Measurements from ENCODE around the gene SLC25A6.
"Not testable (repeated sequence)": the region's sequence is repeated elsewhere in the genome, so short reads cannot be mapped to it uniquely, and the experiment has no call there.

The SLC25A6 gene

GRCh38 chrX:1380672-1381233 is 11.2 kb downstream of the SLC25A6 start:
- Histone ChIP-seq H3K4me3 (ENCODE audit: low read depth, low read length) (no peak overlapping the region), H3K36me3 (ENCODE audit: control insufficient read depth in 1 of 2, insufficient read depth in 2 of 2, low read length in 2 of 2) (peaks cover 16 to 18% of the 10 kb centered on the region in 2 experiments), H2BK120ac (ENCODE audit: insufficient read depth, low read length, poor library complexity) (no peak overlapping the region), H3K4me2 (ENCODE audit: low read length) (no peak overlapping the region), H4K91ac (ENCODE audit: low read depth, low read length) (no peak overlapping the region), H4K8ac (ENCODE audit: low read depth, low read length) (no peak overlapping the region), H4K12ac (ENCODE audit: low read depth, low read length) (no peak overlapping the region), H3K14ac (ENCODE audit: low read length) (no peak overlapping the region), H3K18ac (ENCODE audit: low read length) (no peak overlapping the region), H3K79me2 (ENCODE audit: control insufficient read depth, insufficient read depth, low read length, poor library complexity) (no peaks in the 10 kb centered on the region), H3K23ac (ENCODE audit: low read length) (no peak overlapping the region), H3K79me1 (ENCODE audit: low read length) (no peaks in the 10 kb centered on the region), H3K9me3 (ENCODE audit: insufficient read depth, low read depth, low read length) (no peaks in the 10 kb centered on the region), H3K27ac (ENCODE audit: low read depth, low read length) (no peak overlapping the region), H3K27me3 (ENCODE audit: insufficient read depth, low read length) (no peaks in the 10 kb centered on the region), H3K9ac (ENCODE audit: low read length) (no peak overlapping the region), H2AK5ac (ENCODE audit: low read length) (no peak overlapping the region), H2BK5ac (ENCODE audit: low read depth, low read length, poor library complexity) (no peak overlapping the region), H2BK12ac (ENCODE audit: low read length) (no peak overlapping the region), H2AFZ (ENCODE audit: insufficient read depth, low read length, poor library complexity) (no peak overlapping the region), H3K4me1 (ENCODE audit: control insufficient read depth in 1 of 2, insufficient read depth in 2 of 2, low read length in 2 of 2) (peaks cover 0 to 3% of the 10 kb centered on the region in 2 experiments), H3K4ac (ENCODE audit: low read depth, low read length) (no peak overlapping the region)
- no peak for DNase-seq
- WGBS (ENCODE audit: extremely low coverage, insufficient coverage, insufficient read length), result no CpG with 5 or more reads among the region's 20 CpGs

DNA sequence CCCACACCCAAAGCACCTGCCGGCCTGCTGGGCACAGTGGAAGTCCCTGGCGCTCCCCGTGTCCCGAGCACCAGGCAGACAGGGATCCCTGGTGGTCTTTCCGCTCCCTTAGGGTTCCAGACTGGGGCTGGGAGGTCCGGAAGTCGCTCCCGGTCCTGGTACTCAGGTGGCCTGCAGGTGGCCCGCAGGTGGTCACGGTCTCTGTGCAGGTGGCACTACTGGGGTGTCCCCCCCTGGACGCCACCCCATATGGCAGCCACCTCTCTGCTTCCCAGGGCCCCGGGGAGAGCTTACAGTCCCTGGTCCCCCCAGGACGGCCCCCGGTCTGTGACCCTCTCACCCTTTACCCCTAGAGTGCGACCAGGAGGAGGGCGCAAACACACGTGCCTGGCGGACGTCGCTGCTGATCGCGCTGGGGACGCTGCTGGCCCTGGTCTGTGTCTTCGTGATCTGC is 13.6 kb downstream of the SLC25A6 start:
- Histone ChIP-seq H3K27ac (ENCODE audit: low read depth, low read length) (no peak overlapping the region), H3K14ac (ENCODE audit: low read length) (no peak overlapping the region), H3K4me1 (ENCODE audit: control insufficient read depth in 1 of 2, insufficient read depth in 2 of 2, low read length in 2 of 2) (peaks cover 0 to 3% of the 10 kb centered on the region in 2 experiments), H3K4me2 (ENCODE audit: low read length) (no peak overlapping the region), H2BK120ac (ENCODE audit: insufficient read depth, low read length, poor library complexity) (no peak overlapping the region), H4K12ac (ENCODE audit: low read depth, low read length) (no peak overlapping the region), H2BK5ac (ENCODE audit: low read depth, low read length, poor library complexity) (no peak overlapping the region), H2AK5ac (ENCODE audit: low read length) (no peak overlapping the region), H3K4me3 (ENCODE audit: low read depth, low read length) (no peak overlapping the region), H4K8ac (ENCODE audit: low read depth, low read length) (no peak overlapping the region), H3K23ac (ENCODE audit: low read length) (no peak overlapping the region), H4K91ac (ENCODE audit: low read depth, low read length) (no peak overlapping the region), H3K79me1 (ENCODE audit: low read length) (no peaks in the 10 kb centered on the region), H3K9me3 (ENCODE audit: insufficient read depth, low read depth, low read length) (no peaks in the 10 kb centered on the region), H2BK12ac (ENCODE audit: low read length) (no peak overlapping the region), H3K79me2 (ENCODE audit: control insufficient read depth, insufficient read depth, low read length, poor library complexity) (no peaks in the 10 kb centered on the region), H3K4ac (ENCODE audit: low read depth, low read length) (no peak overlapping the region), H3K27me3 (ENCODE audit: insufficient read depth, low read length) (no peaks in the 10 kb centered on the region), H2AFZ (ENCODE audit: insufficient read depth, low read length, poor library complexity) (no peak overlapping the region), H3K18ac (ENCODE audit: low read length) (no peak overlapping the region), H3K36me3 (ENCODE audit: control insufficient read depth in 1 of 2, insufficient read depth in 2 of 2, low read length in 2 of 2) (peaks cover 0 to 6% of the 10 kb centered on the region in 2 experiments), H3K9ac (ENCODE audit: low read length) (no peak overlapping the region)
- no peak for DNase-seq
- no CpG with 5 or more reads among the region's 24 CpGs for WGBS (ENCODE audit: extremely low coverage, insufficient coverage, insufficient read length)

DNA sequence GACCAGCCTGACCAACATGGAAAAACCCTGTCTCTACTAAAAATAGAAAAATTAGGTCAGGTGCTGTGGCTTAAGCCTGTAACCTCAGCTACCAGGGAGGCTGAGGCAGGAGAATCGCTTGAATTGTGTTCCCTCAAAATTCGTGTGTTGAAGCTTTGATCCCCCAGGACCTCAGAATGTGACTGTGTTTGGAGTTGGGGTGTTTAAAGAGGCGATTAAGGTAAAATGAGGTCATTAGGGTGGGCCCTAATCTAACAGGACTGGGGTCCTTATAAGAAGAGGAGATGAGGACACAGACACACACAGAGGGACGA is 23.6 kb downstream of the SLC25A6 start:
- H3K4ac ChIP-seq (ENCODE audit: low read depth, low read length), result no peak overlapping the region
- H2AK5ac ChIP-seq (ENCODE audit: low read length), result no peak overlapping the region
- no peak overlapping the region for H2BK120ac ChIP-seq (ENCODE audit: insufficient read depth, low read length, poor library complexity)
- H3K79me1 ChIP-seq (ENCODE audit: low read length), result no peaks in the 10 kb centered on the region
- no peaks in the 10 kb centered on the region for H3K4me1 ChIP-seq (ENCODE audit: control insufficient read depth in 1 of 2, insufficient read depth in 2 of 2, low read length in 2 of 2)
- no peak overlapping the region for H2AFZ ChIP-seq (ENCODE audit: insufficient read depth, low read length, poor library complexity)
- no peak overlapping the region for H4K8ac ChIP-seq (ENCODE audit: low read depth, low read length)
- no peaks in the 10 kb centered on the region for H3K27me3 ChIP-seq (ENCODE audit: insufficient read depth, low read length)
- no peak overlapping the region for H2BK12ac ChIP-seq (ENCODE audit: low read length)
- DNase-seq, result no peak
- H3K4me3 ChIP-seq (ENCODE audit: low read depth, low read length), result no peak overlapping the region
- H3K27ac ChIP-seq (ENCODE audit: low read depth, low read length), result no peak overlapping the region
- no peak overlapping the region for H3K14ac ChIP-seq (ENCODE audit: low read length)
- H3K18ac ChIP-seq (ENCODE audit: low read length), result no peak overlapping the region
- no peaks in the 10 kb centered on the region for H3K79me2 ChIP-seq (ENCODE audit: control insufficient read depth, insufficient read depth, low read length, poor library complexity)
- H4K12ac ChIP-seq (ENCODE audit: low read depth, low read length), result no peak overlapping the region
- no peaks in the 10 kb centered on the region for H3K9me3 ChIP-seq (ENCODE audit: insufficient read depth, low read depth, low read length)
- H3K9ac ChIP-seq (ENCODE audit: low read length), result no peak overlapping the region
- H4K91ac ChIP-seq (ENCODE audit: low read depth, low read length), result no peak overlapping the region
- no peak overlapping the region for H3K4me2 ChIP-seq (ENCODE audit: low read length)
- no CpG with 5 or more reads among the region's 4 CpGs for WGBS (ENCODE audit: extremely low coverage, insufficient coverage, insufficient read length)
- H3K23ac ChIP-seq (ENCODE audit: low read length), result no peak overlapping the region
- no peaks in the 10 kb centered on the region for H3K36me3 ChIP-seq (ENCODE audit: control insufficient read depth in 1 of 2, insufficient read depth in 2 of 2, low read length in 2 of 2)
- H2BK5ac ChIP-seq (ENCODE audit: low read depth, low read length, poor library complexity), result no peak overlapping the region

DNA sequence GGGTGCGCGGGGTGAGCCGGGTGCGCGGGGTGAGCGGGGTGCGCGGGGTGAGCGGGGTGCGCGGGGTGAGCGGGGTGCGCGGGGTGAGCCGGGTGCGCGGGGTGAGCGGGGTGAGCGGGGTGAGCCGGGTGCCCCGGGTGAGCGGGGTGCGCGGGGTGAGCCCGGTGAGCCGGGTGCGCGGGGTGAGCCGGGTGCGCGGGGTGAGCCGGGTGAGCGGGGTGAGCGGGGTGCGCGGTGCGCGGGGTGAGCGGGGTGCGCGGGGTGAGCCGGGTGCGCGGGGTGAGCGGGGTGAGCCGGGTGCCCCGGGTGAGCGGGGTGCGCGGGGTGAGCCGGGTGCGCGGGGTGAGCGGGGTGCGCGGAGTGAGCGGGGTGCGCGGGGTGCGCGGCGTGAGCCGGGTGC is 25.6 kb downstream of the SLC25A6 start:
- not testable (repeated sequence) for H3K79me1 ChIP-seq (ENCODE audit: low read length); H3K9me3 ChIP-seq (ENCODE audit: insufficient read depth, low read depth, low read length); H3K4ac ChIP-seq (ENCODE audit: low read depth, low read length); H2AK5ac ChIP-seq (ENCODE audit: low read length); H2AFZ ChIP-seq (ENCODE audit: insufficient read depth, low read length, poor library complexity); H3K4me1 ChIP-seq (ENCODE audit: control insufficient read depth in 1 of 2, insufficient read depth in 2 of 2, low read length in 2 of 2); DNase-seq; H3K14ac ChIP-seq (ENCODE audit: low read length); H3K4me3 ChIP-seq (ENCODE audit: low read depth, low read length); H3K9ac ChIP-seq (ENCODE audit: low read length); H4K12ac ChIP-seq (ENCODE audit: low read depth, low read length); H2BK5ac ChIP-seq (ENCODE audit: low read depth, low read length, poor library complexity); H2BK120ac ChIP-seq (ENCODE audit: insufficient read depth, low read length, poor library complexity); H2BK12ac ChIP-seq (ENCODE audit: low read length); H3K4me2 ChIP-seq (ENCODE audit: low read length); H4K8ac ChIP-seq (ENCODE audit: low read depth, low read length); H3K18ac ChIP-seq (ENCODE audit: low read length); H4K91ac ChIP-seq (ENCODE audit: low read depth, low read length); H3K79me2 ChIP-seq (ENCODE audit: control insufficient read depth, insufficient read depth, low read length, poor library complexity); H3K36me3 ChIP-seq (ENCODE audit: control insufficient read depth in 1 of 2, insufficient read depth in 2 of 2, low read length in 2 of 2); H3K23ac ChIP-seq (ENCODE audit: low read length); H3K27ac ChIP-seq (ENCODE audit: low read depth, low read length); H3K27me3 ChIP-seq (ENCODE audit: insufficient read depth, low read length)
- no CpG with 5 or more reads among the region's 63 CpGs for WGBS (ENCODE audit: extremely low coverage, insufficient coverage, insufficient read length)

Data from trophoblast cell (in vitro differentiated cells and primary cell).